Stimulated activated effector memory CD8-positive, alpha-beta T cell treated with anti-CD3 and anti-CD28 coated beads, Interleukin-12 subunit alpha, Interleukin-12 subunit beta, amount 100 ng/mL, for 72 hours (primary cell): ENCODE data around the gene AMPD2.

Experiments
- ATAC-seq: fragments of 150-1000 bp; cut with Tn5 transposase; 2 replicates; pipeline ENCODE4 v1.10.0; 2021
- DNase-seq, 2 donors: peaks; one replicate each; pipeline ENCODE4 v3.0.0; 2021 to 2022; ENCODE audit warnings: low spot score in 2 of 2
- H3K27ac Mint-ChIP-seq: one replicate; pipeline ENCODE4 v1.8.0; 2022; ENCODE audit warnings: mild to moderate bottlenecking, mixed read lengths
- H3K36me3 Mint-ChIP-seq: one replicate; pipeline ENCODE4 v1.8.0; 2022; ENCODE audit warnings: mild to moderate bottlenecking, mixed read lengths
- H3K4me1 Mint-ChIP-seq: one replicate; pipeline ENCODE4 v1.8.0; 2022; ENCODE audit warnings: mixed read lengths
- H3K4me3 Mint-ChIP-seq: one replicate; pipeline ENCODE4 v1.8.0; 2022; ENCODE audit warnings: mild to moderate bottlenecking, mixed read lengths
- H3K9me3 Mint-ChIP-seq: one replicate; pipeline ENCODE4 v1.8.0; 2022; ENCODE audit warnings: mixed read lengths

Gene AMPD2

DNA sequence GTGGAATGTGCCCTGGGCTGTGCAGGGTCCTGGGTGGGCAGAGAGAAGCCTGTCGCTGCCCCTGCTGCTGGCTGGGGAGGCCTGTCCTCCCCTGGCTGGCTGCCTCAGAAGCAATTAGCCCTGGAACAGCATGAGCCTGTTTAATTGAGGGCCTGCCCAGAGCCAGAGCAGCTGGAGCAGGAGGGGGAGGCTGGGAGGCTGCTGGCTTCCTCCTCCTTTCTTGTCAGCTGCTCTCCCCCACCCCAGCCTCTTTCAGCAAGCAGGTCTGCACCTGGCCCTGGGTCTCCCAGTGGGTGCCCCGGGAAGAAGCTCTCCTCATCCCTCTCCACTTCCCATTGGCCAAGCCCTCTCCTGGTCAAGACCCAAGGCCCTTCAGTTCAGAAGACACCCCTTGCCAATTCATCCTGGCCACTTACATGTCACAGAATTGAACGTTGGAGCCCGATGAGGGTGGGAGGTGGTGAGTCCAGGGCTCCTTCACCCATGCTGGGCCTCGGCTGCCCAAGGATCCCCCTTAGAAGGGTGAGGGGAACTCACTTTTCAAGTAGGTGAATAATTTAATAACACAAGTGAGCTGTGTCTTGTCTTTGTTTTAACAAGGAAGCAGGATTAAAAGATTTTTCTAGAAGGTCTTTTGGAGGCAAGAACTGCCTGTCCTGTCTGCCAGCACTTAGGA lies 13.2 kb downstream of the AMPD2 start:
- H3K9me3 Mint-ChIP-seq: no peaks in the 10 kb centered on the region
- ATAC-seq: no peak

DNA sequence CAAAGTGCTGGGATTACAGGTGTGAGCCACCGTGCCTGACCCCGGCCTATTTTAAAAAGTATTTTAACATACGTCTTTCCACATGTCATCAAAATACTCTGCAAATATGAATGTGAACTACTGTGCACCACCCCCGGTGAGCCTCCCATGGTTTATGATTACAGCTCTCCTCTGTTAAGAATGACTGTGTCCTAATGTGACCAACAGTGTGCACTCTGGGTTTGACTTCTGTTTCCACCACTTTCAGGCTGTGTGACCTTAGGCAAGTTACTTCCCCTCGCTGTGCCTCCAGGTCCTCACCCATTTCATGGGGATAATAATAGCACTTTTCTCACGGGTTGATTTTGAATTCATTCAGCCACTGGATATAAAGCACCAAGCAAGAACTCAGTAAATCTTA lies 14.7 kb downstream of the AMPD2 start:
- DNase-seq: peak in 1 of 2 donors; percentile 45
- no peaks in the 10 kb centered on the region for H3K9me3 Mint-ChIP-seq

More for the DNA sequence above, 13.2 kb downstream of the AMPD2 start:
- H3K4me3 Mint-ChIP-seq: no peak overlapping the region
- H3K4me1 Mint-ChIP-seq: peaks cover 30% of the 10 kb centered on the region
- peaks cover 44% of the 10 kb centered on the region for H3K36me3 Mint-ChIP-seq
- DNase-seq: peak in 1 of 2 donors; percentile 45
- H3K27ac Mint-ChIP-seq: peak overlapping the region; percentile 58

DNA sequence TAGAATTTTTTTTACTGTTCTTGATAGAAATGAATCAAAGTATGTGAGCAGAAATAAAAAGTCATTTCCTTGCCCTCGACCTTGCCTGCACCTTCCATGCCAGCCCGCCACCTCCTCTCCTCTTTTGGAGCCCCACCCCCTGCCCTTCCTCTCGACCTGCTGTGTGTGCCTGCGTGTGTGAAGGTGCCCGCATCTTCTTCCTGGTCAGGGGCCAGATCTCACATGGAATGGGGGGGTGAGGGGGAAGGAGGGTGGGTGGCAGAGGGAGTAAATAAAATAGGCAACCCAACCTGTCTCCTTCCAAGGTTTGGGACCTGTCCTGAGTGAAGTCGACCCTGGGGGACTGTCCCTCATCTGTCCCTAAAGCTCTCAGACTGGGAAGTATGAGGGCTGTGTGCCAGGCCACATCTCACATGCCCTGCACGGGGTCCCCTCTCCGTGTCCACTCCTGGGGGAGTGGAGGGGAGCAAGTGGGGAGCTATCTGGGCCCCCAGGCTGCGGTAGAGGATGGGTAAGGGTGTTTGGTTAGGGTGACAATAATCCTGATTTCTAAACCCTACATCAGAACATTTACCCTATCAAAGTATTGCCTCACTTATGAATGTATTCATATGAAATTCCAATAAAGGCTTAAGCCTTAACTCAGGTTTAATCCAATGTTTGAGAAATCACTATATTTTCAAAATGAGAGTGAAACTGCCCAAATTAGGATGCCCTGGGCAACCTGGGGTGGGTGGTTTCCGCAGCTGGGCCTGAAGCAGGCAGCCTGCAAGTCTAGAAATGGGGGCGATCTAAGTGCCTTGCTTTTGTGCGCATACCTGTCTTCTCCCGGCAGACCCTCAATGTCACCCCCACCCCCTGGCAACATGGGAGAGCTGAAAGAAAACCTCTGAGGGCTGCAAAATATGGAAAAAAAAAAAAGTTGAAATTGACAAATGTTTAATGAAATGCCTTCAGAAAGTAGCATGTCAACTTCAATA lies 15.4 kb downstream of the AMPD2 start:
- ATAC-seq (peak; percentile 46), DNase-seq (peak in 1 of 2 donors; percentile 46)
- peaks cover 24% of the 10 kb centered on the region for H3K36me3 Mint-ChIP-seq
- H3K27ac Mint-ChIP-seq: peak overlapping the region; percentile 39
- no peak overlapping the region for H3K4me3 Mint-ChIP-seq
- H3K9me3 Mint-ChIP-seq: no peaks in the 10 kb centered on the region
- peaks cover 24% of the 10 kb centered on the region for H3K4me1 Mint-ChIP-seq

More for the DNA sequence above, 14.7 kb downstream of the AMPD2 start:
- Mint-ChIP-seq H3K4me1 (peaks cover 22% of the 10 kb centered on the region), H3K27ac (peak overlapping the region; percentile 39), H3K4me3 (no peak overlapping the region), H3K36me3 (peaks cover 29% of the 10 kb centered on the region)
- peak; percentile 73 for ATAC-seq

DNA sequence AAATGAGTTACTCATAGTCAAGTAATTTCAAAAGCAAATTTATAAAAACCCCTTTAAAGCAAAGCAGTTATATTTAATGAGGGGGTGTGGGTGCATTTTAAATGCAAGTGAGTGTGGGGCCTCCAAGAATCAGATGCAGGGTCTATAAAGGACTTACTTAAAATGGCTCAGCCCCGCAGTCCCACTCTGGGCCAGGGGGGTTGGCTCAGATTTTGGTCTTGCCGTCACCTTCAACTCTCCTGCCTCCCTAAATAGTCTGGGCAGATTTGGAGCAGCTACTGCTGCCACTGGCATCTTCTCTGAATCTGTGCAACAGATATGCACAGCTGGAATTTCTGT lies 16.2 kb downstream of the AMPD2 start:
- H3K9me3 Mint-ChIP-seq: no peaks in the 10 kb centered on the region
- H3K36me3 Mint-ChIP-seq: peaks cover 23% of the 10 kb centered on the region
- H3K27ac Mint-ChIP-seq: peak overlapping the region; percentile 14
- no peak for DNase-seq
- no peak for ATAC-seq
- peaks cover 28% of the 10 kb centered on the region for H3K4me1 Mint-ChIP-seq
- H3K4me3 Mint-ChIP-seq: no peak overlapping the region

DNA sequence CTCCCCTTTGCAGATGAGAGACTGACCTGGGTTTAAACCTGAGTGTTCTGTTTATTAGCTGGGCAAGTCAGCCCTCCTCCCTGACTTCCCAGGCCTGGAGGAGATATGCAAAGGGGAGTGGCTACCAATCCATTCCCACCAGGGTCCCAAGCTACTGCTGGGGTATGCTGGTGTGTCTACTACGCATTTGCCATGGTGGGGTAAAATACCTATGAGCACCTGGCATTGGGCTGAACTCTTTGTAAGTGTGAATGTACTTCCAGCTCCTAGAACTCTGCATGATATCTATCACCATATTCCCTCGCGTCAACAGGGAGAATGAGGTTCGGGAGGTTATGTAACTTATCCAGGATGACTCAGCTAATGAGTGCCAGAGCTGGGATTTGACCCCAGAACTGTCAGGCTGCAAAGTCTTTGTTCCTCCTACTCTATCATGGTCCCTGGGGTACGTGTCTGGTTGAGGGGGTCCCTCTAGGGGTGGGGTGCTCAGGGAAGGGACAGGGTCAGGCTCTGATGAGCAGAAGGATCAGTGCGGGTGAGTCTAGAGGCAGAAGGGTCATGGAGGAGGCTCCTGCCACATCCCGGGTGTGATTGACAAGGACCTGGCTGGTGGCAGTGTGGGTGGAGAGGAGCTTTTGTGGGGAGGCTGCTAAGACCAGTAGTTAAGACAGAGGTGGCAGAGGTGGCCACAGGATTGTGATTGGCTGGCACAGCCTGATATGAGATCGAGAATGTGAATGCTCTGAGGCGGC lies 16.7 kb downstream of the AMPD2 start:
- no peak overlapping the region for H3K27ac Mint-ChIP-seq
- peaks cover 18% of the 10 kb centered on the region for H3K36me3 Mint-ChIP-seq
- H3K4me1 Mint-ChIP-seq: peaks cover 28% of the 10 kb centered on the region
- H3K9me3 Mint-ChIP-seq: no peaks in the 10 kb centered on the region
- ATAC-seq (no peak), DNase-seq (peak in 1 of 2 donors; percentile 43)
- no peak overlapping the region for H3K4me3 Mint-ChIP-seq

- DNase-seq: peak in 1 of 2 donors; percentile 8
- Mint-ChIP-seq H3K27ac (peak overlapping the region; percentile 17), H3K4me3 (no peak overlapping the region), H3K4me1 (peaks cover 22% of the 10 kb centered on the region), H3K36me3 (peaks cover 9% of the 10 kb centered on the region), H3K9me3 (no peaks in the 10 kb centered on the region)
- no peak for ATAC-seq
Measured at GRCh38 chr1:109637446-109637845, 17.8 kb downstream of the AMPD2 start.

DNA sequence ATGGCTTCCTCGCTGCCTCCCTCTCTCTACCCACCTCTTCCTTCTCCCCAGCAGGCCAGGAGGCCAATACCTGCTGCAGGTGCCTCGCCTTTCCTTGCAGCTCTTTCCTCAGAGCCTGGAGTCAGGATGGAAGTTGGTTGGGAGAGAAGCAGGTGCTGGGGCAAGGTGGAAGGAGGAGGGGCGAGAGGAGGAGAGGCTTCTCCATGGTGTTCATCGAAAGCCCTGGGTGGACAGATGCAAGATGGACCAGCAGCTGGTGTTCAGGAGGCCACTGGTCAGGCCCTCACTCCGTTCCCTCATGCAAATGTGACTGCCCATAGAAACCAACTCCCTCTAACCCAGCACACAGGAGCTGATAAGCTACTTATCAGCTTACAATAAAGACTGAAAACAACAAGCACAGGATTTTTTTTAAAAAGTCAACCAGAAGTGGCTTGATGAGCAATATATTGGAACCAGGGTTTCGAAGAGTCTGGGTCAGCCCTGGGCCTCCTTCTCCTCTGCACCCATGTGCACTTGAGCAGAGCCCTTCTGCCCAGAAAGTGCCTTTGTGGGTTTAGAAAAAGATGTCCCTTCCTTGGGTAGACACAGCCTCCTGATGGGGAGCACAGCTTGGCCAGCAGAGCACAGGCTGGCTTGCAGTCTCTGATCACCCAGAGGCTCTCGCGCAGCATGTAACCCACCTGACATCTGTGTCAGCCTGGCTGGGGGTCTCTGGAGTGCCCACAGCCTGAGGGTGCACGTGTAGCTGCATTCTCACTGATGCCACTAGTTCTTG lies 19.6 kb downstream of the AMPD2 start:
- Mint-ChIP-seq H3K9me3 (no peaks in the 10 kb centered on the region), H3K4me3 (no peak overlapping the region), H3K36me3 (peaks cover 5% of the 10 kb centered on the region), H3K4me1 (peaks cover 21% of the 10 kb centered on the region), H3K27ac (no peak overlapping the region)
- ATAC-seq (no peak), DNase-seq (peak in 1 of 2 donors; percentile 40)

DNA sequence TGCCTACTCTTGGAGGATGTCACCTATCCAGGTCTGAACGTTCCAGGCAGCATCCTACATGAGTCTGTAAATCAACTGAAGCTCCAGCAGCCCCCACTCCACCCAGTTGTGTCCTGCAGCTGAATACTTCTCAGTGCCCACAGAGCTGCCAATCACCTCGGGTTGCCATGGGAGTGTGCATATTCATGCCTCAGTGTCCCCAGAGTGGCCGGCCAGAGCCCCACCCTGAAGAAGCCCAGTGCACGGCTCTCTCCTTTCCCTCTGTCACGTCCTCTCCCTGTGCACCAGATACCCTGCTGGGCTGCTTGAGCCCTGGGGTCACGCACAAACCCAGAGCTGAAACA lies 20.2 kb downstream of the AMPD2 start:
- ATAC-seq: no peak
- no peak overlapping the region for H3K4me3 Mint-ChIP-seq
- DNase-seq: no peak
- H3K9me3 Mint-ChIP-seq: no peaks in the 10 kb centered on the region
- H3K4me1 Mint-ChIP-seq: peaks cover 15% of the 10 kb centered on the region
- H3K36me3 Mint-ChIP-seq: peaks cover 5% of the 10 kb centered on the region
- peak overlapping the region; percentile 64 for H3K27ac Mint-ChIP-seq

DNA sequence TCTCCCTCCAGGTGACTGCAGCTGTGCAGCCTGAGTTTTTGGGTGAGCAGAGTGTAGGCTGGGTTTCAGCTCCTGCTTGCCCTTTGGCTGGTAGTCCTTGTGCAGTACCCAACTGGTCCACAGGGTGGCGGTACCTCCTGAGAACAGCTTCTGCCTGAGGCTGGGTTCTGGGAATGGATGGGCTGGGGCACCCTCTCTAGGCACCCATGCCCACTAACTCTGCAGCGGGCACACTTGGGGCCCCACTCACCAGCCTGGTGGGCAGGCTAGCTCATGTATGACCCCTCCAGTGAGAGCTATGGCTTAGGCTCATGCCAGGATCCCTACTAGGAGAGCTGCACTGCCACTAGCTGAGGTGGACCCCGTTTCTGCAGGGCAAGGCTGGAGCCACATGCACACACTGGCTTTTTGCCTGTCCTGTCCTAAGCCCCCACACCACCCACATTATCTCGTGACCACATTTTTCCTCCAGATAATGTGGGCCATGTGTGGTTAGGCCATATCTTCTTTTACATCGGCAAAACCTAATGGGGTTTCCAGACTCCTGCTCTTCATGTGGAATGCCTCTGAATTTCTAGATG lies 20.7 kb downstream of the AMPD2 start:
- peak; percentile 79 for ATAC-seq
- DNase-seq: peak; percentile 95 to 98
- H3K27ac Mint-ChIP-seq: peak overlapping the region; percentile 64
- no peaks in the 10 kb centered on the region for H3K9me3 Mint-ChIP-seq
- H3K36me3 Mint-ChIP-seq: peaks cover 5% of the 10 kb centered on the region
- H3K4me1 Mint-ChIP-seq: peaks cover 10% of the 10 kb centered on the region
- no peak overlapping the region for H3K4me3 Mint-ChIP-seq

DNA sequence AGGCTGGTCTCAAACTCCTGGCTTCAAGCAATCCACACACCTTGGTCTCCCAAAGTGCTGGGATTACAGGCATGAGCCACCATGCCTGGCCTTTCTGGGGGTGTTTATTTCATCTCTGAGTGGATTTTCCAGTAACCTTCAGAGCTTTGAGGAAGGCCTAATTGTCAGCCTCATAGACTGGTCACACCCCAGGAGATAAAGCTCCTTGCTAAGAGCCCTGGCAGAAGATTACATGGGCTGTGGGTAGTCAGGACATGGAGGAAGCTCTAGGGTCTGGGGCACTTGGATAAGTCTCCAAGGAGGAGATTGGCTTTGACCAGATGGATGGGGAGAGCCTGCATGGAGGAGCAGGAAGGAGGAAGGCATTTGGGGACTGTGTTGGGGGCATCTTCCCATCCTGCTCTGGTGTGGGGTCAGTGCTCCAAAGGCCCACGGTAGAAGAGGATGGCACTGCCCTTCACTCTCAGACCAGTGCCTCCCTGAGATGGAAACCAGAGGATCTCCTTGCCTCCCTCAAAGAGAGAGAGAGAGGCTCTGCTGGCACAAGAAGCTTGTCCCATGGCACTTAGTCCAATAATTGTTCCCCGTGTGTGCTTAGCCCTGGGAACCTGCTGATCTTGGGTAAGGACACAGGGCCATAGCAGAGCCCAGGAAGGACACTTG lies 21.6 kb downstream of the AMPD2 start:
- DNase-seq (peak in 1 of 2 donors; percentile 40), ATAC-seq (no peak)
- H3K27ac Mint-ChIP-seq: no peak overlapping the region
- H3K4me1 Mint-ChIP-seq: peaks cover 7% of the 10 kb centered on the region
- no peak overlapping the region for H3K4me3 Mint-ChIP-seq
- peaks cover 5% of the 10 kb centered on the region for H3K36me3 Mint-ChIP-seq
- no peaks in the 10 kb centered on the region for H3K9me3 Mint-ChIP-seq

DNA sequence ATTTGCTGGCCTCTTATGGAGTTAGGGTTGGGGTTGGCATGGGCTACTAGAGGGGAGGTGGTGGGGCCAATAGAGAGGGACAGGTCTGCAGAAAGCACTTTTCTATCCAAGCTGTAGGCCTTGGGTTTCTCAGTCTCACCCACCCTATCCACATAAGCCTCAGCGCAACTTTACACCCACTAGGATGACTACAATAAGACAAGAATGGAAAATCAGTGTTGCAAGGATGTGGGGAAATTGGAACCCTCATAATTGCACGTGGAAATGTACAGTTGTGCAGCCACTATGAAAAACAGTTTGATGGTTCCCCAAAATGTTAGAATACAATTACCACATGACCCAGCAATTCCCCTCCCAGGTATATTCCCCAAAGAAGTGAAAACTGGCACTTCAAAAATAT lies 22.2 kb downstream of the AMPD2 start:
- ATAC-seq (no peak), DNase-seq (no peak)
- Mint-ChIP-seq H3K27ac (no peak overlapping the region), H3K36me3 (peaks cover 5% of the 10 kb centered on the region), H3K4me1 (peaks cover 7% of the 10 kb centered on the region), H3K4me3 (no peak overlapping the region), H3K9me3 (no peaks in the 10 kb centered on the region)

DNA sequence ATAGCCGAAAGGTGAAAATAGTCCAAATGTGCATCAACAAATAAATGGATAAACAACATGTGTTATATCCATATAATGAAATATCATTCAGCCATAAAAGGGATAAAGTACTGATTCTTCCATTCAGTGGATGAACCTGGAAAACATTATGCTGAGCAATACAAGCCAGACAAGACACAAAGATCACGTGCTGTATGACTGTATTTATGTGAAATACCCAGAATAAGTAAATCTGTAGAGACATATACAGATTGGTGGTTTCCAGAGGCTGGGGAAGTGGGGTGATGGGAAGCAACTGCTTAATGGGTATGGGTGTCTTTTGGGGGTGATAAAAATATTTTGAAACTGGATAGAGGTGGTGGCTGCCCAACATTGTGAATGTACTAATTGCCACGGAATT lies 23.0 kb downstream of the AMPD2 start:
- Mint-ChIP-seq H3K4me1 (peaks cover 7% of the 10 kb centered on the region), H3K27ac (no peak overlapping the region), H3K4me3 (no peak overlapping the region), H3K9me3 (no peaks in the 10 kb centered on the region), H3K36me3 (peaks cover 5% of the 10 kb centered on the region)
- ATAC-seq (no peak), DNase-seq (peak in 1 of 2 donors; percentile 12)

GRCh38 chr1:109643385-109644230 lies 24.0 kb downstream of the AMPD2 start:
- DNase-seq (peak; percentile 91 to 95), ATAC-seq (peak; percentile 96)
- Mint-ChIP-seq H3K4me1 (peaks cover 7% of the 10 kb centered on the region), H3K4me3 (no peak overlapping the region), H3K27ac (peak overlapping the region; percentile 23), H3K36me3 (peaks cover 5% of the 10 kb centered on the region), H3K9me3 (no peaks in the 10 kb centered on the region)
